Activated CD8-positive, alpha-beta memory T cell treated with anti-CD3 and anti-CD28 coated beads, Interleukin-2, amount 50 U/mL, for 1 hour (primary cell): ENCODE data around the gene BAG3.
A peak's percentile ranks its signal among the peaks of the same experiment; 100 is the strongest.

Experiments
- DNase-seq: peaks from one replicate; pipeline ENCODE4 v3.0.0-alpha.2; 2020; ENCODE audit errors: extremely low read depth

Gene BAG3

DNA sequence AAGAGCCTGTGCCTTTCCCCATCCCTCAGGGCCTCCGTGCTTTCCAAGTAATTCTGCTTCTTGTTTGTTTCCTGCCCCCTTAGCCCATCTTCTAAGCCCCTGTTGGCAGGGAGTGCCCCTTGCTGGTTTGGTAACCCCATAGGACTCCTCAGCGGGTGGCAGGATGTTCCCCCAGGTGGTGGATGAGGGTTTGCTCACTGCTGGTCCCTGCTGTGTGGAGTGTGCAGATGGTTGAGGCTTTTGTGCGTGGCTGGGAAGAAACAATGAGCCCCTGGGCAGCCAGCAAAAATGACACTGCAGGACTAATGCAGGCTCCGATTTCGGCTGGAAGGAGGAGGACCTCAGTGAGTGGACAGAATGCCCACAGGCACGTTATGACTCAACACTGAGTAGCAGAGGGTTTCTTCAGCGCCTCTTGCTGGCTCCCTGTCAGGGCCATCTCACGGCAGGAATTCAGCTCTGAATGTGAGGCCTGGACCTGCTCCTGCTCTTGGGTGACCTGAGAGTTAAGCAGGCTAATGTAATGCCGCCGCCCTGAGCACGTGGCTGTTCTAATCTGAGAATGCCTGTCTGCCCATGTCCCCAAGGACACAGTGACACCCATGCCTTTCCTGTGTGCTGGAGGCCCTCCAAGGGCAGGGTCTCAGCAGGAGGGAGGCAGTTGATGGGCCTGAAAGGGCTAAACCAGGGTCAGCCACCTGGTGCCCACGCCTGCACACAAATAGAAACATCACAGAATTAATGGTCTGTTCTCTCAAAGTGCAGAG is 16.6 kb downstream of the BAG3 start:
- no peak for DNase-seq

- no peak for DNase-seq
Observed at GRCh38 chr10:119668461-119668860, 17.3 kb downstream of the BAG3 start.

DNA sequence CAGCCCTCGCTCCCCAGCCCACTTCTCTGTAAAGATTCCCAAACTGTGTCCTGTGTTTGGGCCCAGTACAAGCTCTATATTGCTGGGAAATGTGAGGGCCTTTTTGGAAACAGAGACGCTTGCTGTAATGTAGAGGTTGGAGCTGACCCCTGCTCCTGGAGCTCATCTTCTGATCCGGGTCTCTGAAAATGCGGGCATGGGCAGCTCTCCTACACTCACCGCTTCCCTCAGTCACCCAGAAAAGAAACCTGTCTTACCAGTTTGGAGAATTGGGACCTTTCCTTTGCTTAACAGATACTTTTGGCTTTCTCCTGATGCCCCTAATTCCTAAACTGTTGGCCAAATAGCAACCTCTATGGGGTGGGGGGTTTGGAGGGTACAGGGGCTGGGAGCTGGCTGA is 18.2 kb downstream of the BAG3 start:
- DNase-seq, result no peak

GRCh38 chr10:119669975-119670640 is 18.9 kb downstream of the BAG3 start:
- DNase-seq, result no peak

- no peak for DNase-seq
Observed at GRCh38 chr10:119670717-119671116, 19.5 kb downstream of the BAG3 start.

- no peak for DNase-seq
Observed at GRCh38 chr10:119671381-119671780, 20.2 kb downstream of the BAG3 start.

GRCh38 chr10:119672291-119672690 is 21.1 kb downstream of the BAG3 start:
- no peak for DNase-seq

GRCh38 chr10:119673271-119673670 is 22.1 kb downstream of the BAG3 start:
- DNase-seq, result no peak

GRCh38 chr10:119675483-119676170 is 24.4 kb downstream of the BAG3 start:
- no peak for DNase-seq

DNA sequence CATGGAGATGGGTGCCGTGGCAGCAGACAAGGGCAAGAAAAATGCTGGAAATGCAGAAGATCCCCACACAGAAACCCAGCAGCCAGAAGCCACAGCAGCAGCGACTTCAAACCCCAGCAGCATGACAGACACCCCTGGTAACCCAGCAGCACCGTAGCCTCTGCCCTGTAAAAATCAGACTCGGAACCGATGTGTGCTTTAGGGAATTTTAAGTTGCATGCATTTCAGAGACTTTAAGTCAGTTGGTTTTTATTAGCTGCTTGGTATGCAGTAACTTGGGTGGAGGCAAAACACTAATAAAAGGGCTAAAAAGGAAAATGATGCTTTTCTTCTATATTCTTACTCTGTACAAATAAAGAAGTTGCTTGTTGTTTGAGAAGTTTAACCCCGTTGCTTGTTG is 25.9 kb downstream of the BAG3 start:
- DNase-seq, result no peak

DNA sequence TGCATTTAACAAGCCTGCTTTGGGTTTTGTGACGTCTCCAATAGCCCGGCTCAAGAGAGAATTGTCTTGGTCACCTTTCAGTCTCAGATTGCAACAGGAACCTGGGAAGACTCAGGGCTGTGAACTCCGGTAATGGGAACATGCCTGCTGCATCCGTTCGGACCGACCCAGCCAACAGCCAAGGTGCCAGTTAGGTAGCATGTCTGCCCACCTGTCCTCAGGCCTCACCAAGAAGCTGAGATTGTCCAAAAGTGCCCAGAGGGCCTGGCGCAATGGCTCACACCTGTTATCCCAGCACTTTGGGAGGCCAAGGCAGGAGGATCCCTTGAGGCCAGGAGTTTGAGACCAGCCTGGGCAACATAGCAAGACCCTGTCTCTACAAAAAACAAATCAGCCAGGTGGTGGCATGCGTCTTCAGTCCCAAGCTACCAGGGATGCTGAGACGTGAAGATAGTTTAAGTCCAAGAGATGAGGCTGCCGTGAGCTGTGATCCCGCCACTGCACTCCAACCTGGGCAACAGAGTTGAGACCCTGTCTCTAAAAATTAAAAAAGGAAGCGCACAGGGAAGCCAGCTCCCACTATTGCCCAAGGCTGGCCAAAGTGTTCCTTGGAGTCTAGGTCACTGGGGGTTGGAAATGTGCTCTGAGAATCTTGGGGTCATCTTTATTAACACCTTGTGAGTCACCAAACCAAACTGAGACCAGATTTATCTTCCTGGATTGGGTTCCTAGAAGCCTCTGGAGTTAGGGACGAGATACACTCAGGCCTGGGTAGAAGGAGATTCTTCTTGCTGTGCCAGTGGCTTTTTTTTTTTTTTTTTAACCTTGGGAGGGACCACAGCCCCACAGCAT is 26.9 kb downstream of the BAG3 start:
- no peak for DNase-seq

GRCh38 chr10:119679480-119679829 is 28.3 kb downstream of the BAG3 start:
- DNase-seq, result no peak

DNA sequence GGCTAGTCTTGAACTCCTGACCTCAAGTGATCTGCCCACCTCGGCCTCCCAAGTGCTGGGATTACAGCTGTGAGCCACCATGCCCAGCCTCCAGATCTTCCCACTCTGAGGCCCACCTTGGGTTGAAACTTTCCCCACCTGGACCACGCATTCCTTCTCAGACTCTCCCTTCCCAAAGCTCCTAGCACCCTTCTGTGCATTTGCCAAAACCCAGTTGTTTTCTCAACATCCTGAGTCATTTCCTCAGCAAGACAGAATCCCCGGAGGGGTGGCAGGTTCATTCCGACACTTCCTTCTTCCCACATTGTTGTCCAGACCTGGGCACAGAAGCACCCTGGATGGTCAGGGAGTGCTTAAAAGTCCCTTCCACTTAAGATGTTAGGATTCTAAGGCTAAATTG is 28.9 kb downstream of the BAG3 start:
- DNase-seq, result no peak

DNA sequence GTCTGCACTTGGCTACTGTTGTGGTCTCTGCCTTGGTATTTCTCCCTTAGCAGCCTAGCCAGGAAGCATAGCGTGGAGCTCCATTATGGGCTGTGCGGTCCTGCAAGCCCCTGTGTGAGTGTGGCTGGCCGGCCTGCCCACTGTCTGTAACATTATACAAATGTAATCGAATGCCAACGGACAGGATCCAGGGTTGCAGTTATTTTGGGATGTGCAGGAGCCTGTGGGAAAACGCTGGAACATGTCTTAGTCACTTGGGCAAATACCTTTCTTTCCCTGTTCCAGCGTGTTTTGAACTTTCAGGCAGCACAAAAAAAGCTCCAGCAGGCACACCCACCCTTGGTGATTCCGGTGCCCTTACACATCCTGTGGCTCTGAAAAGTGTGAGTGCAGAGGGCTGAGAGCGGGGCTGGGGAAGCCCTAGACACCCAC is 29.5 kb downstream of the BAG3 start:
- DNase-seq, result no peak

GRCh38 chr10:119686465-119687191 is 35.4 kb downstream of the BAG3 start:
- peak; percentile 59 for DNase-seq

DNA sequence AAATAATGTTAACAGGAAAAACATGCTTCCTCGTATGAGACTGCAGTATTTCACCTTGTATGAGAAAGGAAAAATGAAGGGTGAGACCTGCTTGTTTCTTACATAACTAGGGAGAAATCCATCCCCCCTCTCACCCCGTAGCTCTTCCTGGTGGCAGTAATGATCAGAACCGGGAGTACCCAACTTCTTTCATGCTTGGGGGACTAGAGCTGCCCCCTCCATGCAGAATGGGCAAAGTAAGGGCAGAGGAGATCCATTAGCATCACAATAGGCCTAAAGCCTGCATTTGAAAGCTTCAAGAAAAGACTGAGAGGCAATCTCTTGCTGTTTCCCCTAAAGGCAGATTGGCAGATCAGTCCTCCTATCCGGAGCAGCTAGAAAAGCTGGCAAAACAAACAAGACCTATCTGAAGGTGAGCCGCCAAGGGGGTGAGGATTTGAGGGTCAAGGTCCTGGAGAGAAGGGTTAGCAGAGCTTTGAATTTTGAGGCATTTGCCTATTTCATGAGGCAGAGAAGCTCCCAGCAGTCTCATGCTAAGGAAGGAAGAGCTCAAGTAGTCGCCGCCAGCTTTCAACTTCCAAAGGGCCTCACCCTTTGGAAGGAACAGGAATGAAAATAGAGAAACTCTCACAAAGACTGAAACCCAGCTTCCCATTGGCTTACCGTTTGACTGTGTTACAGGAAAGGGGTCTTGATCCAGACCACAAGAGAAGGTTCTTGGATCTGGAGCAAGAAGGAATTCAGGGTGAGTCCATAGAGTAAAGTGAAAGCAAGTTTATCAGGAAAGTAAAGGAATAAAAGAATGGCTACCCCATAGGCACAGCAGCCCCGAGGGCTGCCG is 36.2 kb downstream of the BAG3 start:
- DNase-seq, result no peak

- DNase-seq, result no peak
Observed at GRCh38 chr10:119688033-119688508, 36.9 kb downstream of the BAG3 start.

DNA sequence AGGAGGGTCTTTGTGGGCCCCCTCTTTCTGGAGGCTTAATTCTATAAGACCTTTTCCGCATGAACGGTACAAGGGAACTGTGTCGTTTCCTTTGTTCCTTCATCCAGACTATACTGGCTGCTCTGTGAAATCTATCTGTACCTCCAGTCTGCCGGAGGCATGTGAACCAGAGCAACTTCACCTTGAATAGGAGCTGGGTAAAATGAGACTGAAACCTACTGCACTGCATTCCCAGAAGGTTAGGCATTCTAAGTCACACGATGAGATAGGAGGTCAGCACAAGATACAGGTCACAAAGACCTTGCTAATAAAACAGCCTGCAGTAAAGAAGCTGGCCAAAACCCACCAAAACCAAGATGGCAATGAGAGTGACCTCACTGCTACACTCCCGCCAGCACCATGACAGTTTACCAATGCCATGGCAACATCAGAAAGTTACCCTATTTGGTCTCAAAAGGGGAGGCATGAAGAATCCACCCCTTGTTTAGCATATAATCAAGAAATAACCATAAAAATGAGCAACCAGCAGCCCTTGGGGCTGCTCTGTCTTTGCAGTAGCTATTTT is 37.9 kb downstream of the BAG3 start:
- no peak for DNase-seq

- no peak for DNase-seq
Observed at GRCh38 chr10:119691726-119692125, 40.5 kb downstream of the BAG3 start.
